NOMO-1 treated with DMSO at 0.1 percent for 48 hours (cell line): ENCODE results near the gene NRF1.

Experiments used
- DNase-seq: peaks from one replicate; lab custom pipeline; 2025; ENCODE audit not compliant: unreplicated experiment; lab: John Stamatoyannopoulos, UW

Gene NRF1

DNA sequence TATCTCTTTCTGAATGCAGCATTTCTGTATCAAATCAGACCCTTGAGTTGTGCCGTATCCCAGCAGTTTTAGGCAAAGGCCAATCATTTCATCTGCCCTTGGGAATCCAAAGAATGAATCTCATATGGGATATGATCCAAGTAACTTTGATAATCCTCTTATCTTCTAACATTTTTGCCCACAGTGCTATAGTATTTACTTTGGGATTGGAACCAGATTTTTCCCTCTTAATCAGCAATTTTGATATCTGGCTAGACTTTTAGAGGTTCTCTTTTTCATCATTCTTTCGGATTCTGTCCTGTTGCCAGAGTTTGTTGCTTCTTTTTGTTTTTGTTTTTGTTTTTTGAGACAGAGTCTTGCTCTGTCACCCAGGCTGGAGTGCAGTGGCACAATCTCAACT lies 118.0 kb downstream of the NRF1 start:
- no peak for DNase-seq

GRCh38 chr7:129730159-129730558 lies 118.6 kb downstream of the NRF1 start:
- no peak for DNase-seq

GRCh38 chr7:129734400-129734799 lies 122.9 kb downstream of the NRF1 start:
- no peak for DNase-seq

- DNase-seq, result no peak
Measured at GRCh38 chr7:129739427-129739826, 127.9 kb downstream of the NRF1 start.

- DNase-seq, result no peak
Measured at GRCh38 chr7:129740574-129741410, 129.3 kb downstream of the NRF1 start.

GRCh38 chr7:129741743-129742213 lies 130.3 kb downstream of the NRF1 start:
- no peak for DNase-seq

DNA sequence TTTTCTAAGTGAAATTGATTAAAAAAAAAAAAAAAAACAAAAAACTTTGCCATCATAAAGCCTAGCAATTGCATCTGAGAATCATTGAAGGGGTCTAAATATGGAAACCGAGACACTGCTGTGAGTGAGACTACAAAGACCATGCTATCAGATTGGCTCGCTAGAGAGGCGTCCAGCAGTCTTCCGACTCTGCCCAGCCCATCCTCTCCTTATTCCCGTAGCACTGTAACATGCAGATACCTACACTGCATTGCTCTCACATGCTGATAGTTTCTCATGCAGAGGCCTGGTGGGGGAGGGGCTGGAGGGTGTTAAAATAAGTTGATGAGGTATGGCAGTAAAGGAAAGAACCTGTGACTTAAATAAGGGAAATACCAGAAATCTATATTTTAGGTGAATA lies 130.7 kb downstream of the NRF1 start:
- DNase-seq, result no peak

DNA sequence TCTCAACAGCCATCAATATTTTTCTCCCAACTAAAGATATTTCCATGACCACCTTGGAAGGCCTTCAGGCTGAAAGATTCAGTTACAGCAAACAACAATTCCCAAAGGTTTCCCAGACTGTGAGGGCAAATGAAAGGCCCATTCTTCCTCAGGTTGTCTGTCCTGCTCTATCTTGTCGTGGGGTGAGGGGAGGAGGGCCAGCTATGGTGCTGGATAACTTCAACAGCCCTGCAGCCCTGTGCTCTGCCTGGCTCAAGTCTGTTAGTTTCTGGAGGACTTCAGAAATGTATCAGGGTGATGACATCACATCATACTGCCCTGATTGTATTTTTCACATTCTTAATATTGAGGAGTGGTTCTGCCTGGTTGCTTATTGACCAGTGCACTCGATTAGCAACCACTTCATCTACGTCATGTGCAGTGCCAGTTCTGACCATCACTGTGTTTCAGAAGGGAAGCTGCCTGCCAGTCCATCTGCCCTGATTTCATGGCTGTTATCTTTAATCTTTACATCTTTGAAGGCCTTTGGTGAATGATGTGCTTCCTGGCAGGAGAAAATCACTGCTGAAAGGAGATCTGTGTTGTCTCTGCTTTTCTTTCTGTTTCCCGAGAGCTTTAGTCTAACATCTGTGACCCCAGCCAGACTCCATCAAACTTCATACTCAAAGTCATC lies 135.5 kb downstream of the NRF1 start:
- no peak for DNase-seq

DNA sequence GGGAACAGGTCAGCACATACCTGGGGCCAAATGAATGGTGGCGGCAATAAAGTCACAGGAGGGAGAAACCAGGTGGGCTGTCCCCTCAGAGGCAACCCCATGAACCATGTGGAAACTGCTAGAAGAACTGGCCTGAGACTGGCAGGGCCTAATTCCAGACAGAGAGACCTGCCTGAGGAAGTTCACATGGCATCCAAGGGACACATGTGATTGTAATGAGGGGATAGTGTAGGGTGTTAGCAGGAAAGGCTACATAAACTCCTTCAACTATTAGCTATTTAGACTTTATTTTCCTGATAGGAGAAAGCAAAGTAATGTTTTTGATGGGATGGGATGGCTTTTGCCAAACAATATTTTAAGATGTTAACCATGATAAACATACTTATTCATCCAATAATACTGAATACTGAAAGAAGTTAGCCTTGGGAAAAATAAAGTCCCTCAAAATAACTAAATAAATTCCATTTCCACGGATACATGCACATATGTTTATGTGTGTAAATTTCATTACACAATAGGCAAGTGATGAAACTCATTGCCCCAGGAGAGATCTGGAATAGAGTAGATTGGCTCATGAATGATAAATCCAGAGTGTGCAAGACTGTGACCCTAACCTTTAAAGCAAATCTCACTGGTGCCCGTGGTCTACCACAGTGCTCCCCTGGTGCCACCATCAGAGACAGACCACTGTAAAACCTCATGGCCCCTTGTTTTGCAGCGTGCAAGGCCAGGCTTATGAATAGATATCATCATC lies 137.0 kb downstream of the NRF1 start:
- DNase-seq, result no peak

DNA sequence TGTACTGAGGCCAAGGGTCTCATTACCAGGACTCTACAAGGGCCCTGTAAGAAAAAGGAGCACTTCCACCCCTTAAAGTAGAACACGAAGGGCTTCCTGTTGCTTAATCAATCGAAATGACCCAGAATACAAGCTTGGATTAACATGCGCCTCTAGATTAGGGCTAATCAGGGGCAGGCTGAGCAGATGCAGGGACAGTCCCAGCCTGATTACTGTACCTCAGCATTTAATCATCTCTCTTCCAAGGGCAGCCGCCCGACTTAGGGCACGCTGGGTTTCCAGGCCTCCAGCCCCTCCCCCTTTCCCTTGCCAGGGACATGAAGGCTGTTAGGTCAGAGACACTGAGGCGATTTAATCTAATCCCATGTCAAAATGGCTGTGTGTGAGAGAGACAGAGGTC lies 138.6 kb downstream of the NRF1 start:
- no peak for DNase-seq

GRCh38 chr7:129750501-129750900 lies 139.0 kb downstream of the NRF1 start:
- DNase-seq, result no peak

GRCh38 chr7:129751916-129752315 lies 140.4 kb downstream of the NRF1 start:
- DNase-seq, result no peak

- no peak for DNase-seq
Measured at GRCh38 chr7:129752760-129753159, 141.2 kb downstream of the NRF1 start.

GRCh38 chr7:129754406-129754805 lies 142.9 kb downstream of the NRF1 start:
- no peak for DNase-seq

DNA sequence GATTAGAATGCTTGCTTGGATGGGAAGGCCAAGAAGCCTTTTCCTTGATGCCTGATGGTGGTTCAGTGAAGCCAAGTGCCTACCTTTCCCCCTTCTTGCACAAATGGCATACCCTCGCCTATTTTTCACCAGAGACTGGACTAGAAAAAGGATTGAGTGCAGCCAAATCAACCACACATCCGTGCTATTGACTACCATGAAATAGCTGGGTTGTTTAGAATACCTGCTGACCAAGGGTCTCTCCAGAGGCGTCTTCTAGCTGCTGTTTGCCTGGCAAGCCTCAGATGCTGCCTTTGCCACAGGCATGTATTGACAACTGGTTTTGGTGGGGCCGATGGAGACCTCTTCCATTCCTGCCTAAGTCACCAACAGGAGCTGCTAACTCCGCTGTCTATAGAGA lies 146.5 kb downstream of the NRF1 start:
- DNase-seq, result no peak

DNA sequence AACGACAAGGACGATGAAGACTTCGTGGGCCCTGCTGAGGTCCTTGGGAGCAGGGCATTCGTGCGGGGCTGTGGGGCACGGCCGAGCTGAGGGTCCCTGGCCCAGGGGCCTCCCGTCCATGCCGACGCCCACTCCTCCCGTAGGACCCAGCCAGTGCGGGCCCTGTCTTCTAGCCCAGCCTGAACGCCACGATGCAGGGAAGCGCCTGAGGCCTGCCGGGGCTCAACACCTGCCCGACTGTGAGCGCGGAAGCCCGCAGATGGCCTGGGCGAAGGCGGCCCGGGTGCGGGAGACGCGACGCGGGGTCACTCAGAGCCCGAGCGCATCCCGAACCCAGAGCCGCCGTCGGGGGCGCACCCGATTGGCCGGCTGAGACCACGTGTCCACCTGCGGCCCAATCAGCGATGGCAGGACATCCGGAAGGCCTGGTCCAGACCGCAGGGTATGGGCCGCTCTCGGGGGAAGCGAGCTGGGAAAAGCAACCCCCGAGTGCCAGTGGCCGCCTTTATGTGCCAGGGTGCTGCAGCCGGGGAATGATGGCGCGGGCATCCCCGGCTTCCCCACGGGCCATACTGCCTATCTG lies 151.0 kb downstream of the NRF1 start:
- no peak for DNase-seq

DNA sequence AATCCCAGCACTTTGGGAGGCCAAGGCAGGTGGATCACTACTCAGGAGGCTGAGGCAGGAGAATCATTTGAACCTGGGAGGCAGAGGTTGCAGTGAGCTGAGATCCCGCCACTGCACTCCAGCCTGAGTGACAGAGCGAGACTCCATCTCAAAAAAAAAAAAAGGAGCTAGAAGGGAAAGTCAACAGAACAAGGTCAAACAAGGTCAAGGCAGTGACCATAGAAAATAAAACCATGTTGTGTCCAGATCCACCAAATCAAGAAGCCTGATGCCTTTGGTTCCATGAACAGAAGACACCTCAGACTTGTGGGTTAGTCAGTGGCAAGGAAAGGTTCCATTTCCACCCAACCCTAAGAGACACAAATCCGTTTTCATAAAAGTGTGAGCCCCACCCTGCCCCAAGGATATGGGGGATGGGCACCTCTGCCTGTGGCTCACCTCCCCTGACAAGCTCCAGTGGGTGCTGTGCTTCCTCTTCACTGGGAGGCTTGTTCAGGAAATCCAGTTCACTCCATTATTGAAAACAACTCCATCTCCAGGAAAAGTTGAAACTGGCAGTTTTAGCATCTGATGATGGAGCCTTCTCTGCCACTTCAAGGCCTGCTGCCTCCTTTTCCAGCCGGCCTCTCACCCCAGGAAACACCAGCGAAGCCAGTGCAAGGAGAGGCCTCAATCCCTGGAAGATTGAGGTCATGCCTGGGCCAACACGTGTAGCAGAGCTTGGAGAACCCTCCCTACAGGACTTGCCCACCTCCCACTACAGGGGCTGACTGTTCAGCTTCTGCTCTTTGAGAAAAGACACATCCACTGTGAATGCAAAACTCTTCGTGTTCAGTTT lies 152.9 kb downstream of the NRF1 start:
- no peak for DNase-seq

GRCh38 chr7:129765352-129765751 lies 153.8 kb downstream of the NRF1 start:
- DNase-seq, result no peak

DNA sequence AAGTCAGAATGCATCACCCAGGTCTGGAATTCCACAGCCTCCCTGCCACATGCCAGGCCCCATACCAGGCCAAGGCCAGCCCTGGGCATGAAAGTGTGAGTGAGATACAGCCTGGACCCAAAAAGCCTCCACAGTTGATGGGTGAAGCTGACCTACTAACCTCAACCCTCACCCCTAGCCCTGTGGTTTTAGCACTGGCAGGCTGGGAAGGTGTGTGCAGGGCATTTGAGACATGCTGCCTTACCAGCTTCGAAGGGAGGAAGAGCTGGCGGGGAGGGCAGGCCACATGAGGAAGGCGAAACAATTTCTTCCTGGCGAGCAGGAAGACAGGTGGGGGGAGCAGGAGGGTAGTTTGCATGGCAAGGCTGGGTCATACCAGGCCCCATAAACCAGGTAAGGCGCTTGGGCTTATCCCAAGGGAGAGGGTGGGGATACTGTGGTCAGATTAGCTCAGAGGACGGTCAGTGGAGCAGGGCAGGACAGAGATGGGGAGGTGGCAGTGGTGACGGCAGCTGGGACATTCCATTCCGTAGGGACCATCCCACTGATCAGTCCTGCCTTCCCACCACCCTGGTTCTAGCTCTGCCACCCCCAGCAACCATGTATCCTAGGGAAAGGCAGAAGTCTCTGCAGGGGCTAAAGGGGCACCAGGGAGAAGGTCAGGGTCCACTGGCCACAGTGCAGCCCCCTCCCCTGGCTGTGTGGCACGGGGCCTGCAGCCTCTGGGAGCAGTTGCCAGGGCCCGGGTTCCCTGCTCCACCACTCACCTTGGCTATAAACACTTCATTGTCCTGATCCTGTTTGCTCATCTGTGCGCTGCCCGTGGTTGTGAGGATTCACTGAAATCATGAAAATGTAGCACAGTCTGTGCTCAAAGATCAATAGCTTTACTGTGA lies 155.8 kb downstream of the NRF1 start:
- no peak for DNase-seq
